ENCODE data around the gene PRKG1. TPM values are rescaled to one million over a fixed set of nuclear protein-coding genes. Genes with fewer than 3 reads are reported as not detected.

The PRKG1 gene
- total RNA-seq, 2 donors from 2014 or later: 17.8 to 31.1 TPM

DNA sequence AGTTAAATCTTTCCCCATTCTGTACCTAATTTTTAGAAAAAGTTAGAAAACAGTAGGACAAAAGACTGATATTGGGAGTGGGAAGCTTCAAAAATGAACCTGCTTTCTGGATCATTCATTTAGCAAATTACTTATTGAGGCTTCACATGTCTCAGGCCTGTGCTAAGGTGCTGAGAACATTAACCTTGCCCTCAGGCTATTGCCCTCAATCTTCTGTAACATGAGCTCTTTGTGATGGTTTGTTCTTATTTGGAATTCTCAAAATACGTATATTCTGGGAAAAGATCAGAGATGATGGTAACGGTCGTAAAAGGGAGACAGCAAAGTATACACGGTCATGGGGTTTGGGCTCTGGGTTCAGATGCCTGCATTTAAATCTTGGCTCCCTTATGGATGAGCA lies 39.5 kb upstream of the PRKG1 start:
- H3K4me1 ChIP-seq: no peaks in the 10 kb centered on the region
- H3K36me3 ChIP-seq: no peaks in the 10 kb centered on the region
- H3K27me3 ChIP-seq: no peaks in the 10 kb centered on the region
- no peak overlapping the region for H3K27ac ChIP-seq
- no peaks in the 10 kb centered on the region for H3K9me3 ChIP-seq
- TF ChIP-seq, protein P1, sequence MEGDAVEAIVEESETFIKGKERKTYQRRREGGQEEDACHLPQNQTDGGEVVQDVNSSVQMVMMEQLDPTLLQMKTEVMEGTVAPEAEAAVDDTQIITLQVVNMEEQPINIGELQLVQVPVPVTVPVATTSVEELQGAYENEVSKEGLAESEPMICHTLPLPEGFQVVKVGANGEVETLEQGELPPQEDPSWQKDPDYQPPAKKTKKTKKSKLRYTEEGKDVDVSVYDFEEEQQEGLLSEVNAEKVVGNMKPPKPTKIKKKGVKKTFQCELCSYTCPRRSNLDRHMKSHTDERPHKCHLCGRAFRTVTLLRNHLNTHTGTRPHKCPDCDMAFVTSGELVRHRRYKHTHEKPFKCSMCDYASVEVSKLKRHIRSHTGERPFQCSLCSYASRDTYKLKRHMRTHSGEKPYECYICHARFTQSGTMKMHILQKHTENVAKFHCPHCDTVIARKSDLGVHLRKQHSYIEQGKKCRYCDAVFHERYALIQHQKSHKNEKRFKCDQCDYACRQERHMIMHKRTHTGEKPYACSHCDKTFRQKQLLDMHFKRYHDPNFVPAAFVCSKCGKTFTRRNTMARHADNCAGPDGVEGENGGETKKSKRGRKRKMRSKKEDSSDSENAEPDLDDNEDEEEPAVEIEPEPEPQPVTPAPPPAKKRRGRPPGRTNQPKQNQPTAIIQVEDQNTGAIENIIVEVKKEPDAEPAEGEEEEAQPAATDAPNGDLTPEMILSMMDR (IDR thresholded peaks at IDR 0.05): no peak
- DNase-seq (ENCODE audit: low spot score): no peak
- H3K4me3 ChIP-seq: no peak overlapping the region

DNA sequence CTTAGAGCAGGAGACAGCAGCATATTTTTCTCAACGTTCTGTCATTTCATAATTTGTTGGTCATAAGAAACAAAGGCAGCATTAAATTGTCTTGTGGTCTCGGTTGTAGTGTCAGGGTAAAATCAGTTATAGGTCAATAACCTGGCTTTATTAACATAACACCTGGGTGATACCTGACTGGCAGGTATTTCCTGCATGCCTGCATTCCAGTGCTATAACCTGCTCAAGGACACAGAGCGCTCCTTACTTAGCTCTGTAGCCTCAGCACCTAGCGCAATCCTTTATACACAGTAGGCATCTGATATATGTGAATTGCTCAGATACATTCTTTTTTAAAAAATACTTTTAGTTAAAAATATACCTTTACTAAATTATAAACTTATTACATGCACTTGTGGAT lies 38.9 kb upstream of the PRKG1 start:
- Histone ChIP-seq H3K9me3 (no peaks in the 10 kb centered on the region), H3K4me3 (no peak overlapping the region), H3K36me3 (no peaks in the 10 kb centered on the region), H3K27me3 (no peaks in the 10 kb centered on the region), H3K27ac (no peak overlapping the region), H3K4me1 (no peaks in the 10 kb centered on the region)
- DNase-seq (ENCODE audit: low spot score): no peak
- TF ChIP-seq, protein P1 (IDR thresholded peaks at IDR 0.05): no peak

DNA sequence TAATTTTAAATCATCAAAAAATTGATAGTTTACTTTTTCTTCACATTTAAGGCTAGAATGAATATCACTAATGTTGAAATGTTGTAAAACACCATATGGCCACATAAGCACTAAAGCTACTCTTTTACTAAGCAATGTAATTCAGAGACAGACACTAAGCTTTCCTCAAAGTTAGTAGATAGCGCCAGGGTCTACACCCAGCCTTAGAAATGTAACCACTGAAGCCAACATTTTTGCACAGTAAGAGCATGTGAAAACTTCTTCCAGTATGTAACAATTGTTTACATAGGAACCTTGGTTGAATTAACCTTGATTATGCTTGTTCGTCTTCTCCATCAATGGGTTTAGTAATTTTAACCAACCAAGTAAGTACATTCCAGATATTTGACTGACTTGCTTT lies 28.4 kb upstream of the PRKG1 start:
- Histone ChIP-seq H3K4me1 (no peaks in the 10 kb centered on the region), H3K9me3 (no peaks in the 10 kb centered on the region), H3K4me3 (no peak overlapping the region), H3K27me3 (no peaks in the 10 kb centered on the region), H3K36me3 (no peaks in the 10 kb centered on the region), H3K27ac (no peak overlapping the region)
- DNase-seq (ENCODE audit: low spot score): no peak
- TF ChIP-seq, protein P1 (IDR thresholded peaks at IDR 0.05): no peak

DNA sequence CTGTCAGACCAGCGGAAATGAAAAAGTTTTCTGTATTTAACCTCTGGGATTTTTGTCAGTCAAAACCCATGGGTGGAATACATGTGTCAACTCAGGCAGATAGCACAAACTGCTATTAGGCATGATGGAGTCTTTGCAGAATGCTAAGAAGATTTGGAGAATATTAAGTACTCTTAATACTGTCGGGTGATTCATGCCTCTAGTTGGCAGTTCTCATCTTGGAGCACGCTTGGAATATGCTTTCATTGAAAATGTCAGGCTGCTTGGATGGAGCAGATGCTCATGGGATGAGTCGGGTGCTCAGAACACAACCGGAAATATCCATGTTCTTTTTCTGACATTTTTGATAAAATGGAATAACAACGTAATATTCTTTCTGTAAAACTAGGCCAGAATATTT lies 27.6 kb upstream of the PRKG1 start:
- no peaks in the 10 kb centered on the region for H3K27me3 ChIP-seq
- H3K4me3 ChIP-seq: no peak overlapping the region
- H3K27ac ChIP-seq: no peak overlapping the region
- TF ChIP-seq, protein P1 (IDR thresholded peaks at IDR 0.05): no peak
- no peak for DNase-seq (ENCODE audit: low spot score)
- H3K36me3 ChIP-seq: no peaks in the 10 kb centered on the region
- no peaks in the 10 kb centered on the region for H3K4me1 ChIP-seq
- H3K9me3 ChIP-seq: no peaks in the 10 kb centered on the region

DNA sequence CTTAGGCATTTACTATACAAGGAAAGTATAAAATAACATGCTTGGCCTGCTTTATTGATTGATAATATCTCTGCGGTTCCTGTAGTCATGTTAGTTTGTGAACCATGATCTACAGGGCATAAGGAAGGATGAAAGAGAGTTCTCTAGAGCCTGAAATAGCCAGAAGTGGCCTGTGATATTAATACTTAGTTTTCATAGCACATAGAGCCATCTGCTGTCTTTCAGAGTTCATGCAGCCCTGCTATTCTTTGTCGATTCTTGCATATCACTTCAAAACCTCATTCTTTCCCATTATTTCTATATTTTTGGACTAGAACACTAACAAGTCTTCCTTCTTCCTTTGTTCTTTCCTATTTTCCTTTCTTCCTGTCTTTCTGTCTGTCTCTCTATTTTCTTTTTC lies 26.4 kb upstream of the PRKG1 start:
- Histone ChIP-seq H3K27me3 (no peaks in the 10 kb centered on the region), H3K9me3 (no peaks in the 10 kb centered on the region), H3K4me3 (no peak overlapping the region), H3K36me3 (no peaks in the 10 kb centered on the region), H3K27ac (no peak overlapping the region), H3K4me1 (peaks cover 0 to 8% of the 10 kb centered on the region in 2 donors)
- DNase-seq (ENCODE audit: low spot score): no peak
- TF ChIP-seq, protein P1 (IDR thresholded peaks at IDR 0.05): peak in 1 of 2 donors; percentile 61

DNA sequence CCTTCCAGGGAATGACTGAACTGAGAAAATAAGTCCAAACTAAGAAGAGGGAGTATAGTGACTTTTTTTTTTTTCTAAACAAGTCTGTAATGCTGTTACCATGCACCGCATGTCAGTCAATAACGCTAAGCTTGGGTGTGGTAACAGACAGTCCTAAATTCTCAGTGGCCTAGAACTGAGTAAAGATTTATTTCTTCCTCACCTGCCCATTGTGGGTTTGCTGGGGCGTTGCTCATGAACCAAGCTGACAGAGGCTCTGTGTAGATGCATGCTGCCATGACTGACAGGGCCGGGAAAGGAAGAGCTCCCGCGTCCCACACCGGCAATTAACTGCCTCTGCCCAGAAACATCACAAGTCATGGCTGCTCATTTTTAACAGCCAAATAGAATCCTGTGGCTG lies 25.5 kb upstream of the PRKG1 start:
- TF ChIP-seq, protein P1 (IDR thresholded peaks at IDR 0.05): no peak
- no peak for DNase-seq (ENCODE audit: low spot score)
- Histone ChIP-seq H3K4me1 (peaks cover 0 to 8% of the 10 kb centered on the region in 2 donors), H3K27ac (no peak overlapping the region), H3K27me3 (no peaks in the 10 kb centered on the region), H3K4me3 (no peak overlapping the region), H3K9me3 (no peaks in the 10 kb centered on the region), H3K36me3 (no peaks in the 10 kb centered on the region)

All from right atrium auricular region (tissue), 2 donors.